ENCODE measurements around the gene IMPDH1.

DNA sequence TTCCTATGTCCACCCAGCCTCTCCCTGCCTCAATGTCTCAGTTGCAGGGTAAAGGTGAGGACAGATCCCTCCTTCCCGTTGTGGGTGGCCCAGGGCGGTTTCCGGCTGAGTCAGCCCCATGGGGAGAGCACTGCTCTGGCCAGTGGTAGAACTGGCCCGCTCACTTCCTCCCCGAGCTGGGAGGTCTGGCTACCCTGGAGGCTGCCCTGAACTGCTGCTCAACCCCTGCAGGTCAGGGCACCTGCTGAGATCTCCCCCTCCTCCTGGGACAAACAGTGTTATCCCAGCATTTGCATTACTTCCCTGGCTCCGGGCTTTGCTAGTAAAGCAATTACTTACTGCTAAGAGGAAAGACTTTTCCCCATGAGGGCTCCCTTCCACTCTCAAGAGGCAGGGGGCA is 21.4 kb upstream of the IMPDH1 start:
- TF ChIP-seq, protein P1, sequence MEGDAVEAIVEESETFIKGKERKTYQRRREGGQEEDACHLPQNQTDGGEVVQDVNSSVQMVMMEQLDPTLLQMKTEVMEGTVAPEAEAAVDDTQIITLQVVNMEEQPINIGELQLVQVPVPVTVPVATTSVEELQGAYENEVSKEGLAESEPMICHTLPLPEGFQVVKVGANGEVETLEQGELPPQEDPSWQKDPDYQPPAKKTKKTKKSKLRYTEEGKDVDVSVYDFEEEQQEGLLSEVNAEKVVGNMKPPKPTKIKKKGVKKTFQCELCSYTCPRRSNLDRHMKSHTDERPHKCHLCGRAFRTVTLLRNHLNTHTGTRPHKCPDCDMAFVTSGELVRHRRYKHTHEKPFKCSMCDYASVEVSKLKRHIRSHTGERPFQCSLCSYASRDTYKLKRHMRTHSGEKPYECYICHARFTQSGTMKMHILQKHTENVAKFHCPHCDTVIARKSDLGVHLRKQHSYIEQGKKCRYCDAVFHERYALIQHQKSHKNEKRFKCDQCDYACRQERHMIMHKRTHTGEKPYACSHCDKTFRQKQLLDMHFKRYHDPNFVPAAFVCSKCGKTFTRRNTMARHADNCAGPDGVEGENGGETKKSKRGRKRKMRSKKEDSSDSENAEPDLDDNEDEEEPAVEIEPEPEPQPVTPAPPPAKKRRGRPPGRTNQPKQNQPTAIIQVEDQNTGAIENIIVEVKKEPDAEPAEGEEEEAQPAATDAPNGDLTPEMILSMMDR (IDR thresholded peaks at IDR 0.05; ENCODE audit: low read length) = no peak
- no peak for TF ChIP-seq EZH2 (IDR thresholded peaks at IDR 0.05; ENCODE audit: borderline replicate concordance, low read length)

Data from OCI-LY1 (cell line).